ENCODE data around the gene ERAP2. TPM values are rescaled to one million over a fixed set of nuclear protein-coding genes. Genes with fewer than 3 reads are reported as not detected.
A peak's percentile ranks its signal among the peaks of the same experiment; 100 is the strongest.

Gene ERAP2
- polyA plus RNA-seq (2011; rRNA removed) (2.5 and 2.7 TPM in 2 replicates), polyA minus RNA-seq (2011; rRNA and poly(A)+ RNA removed) (4.8 and 7.5 TPM in 2 replicates)

- Histone ChIP-seq H3K4me3 (ENCODE audit: low read depth, low read length) (peak within 1 kb of the TSS; percentile 58), H3K9me3 (ENCODE audit: control insufficient read depth, insufficient read depth, low read length) (no peaks in the 10 kb centered on the region), H3K27me3 (ENCODE audit: control insufficient read depth, insufficient read depth, low read length) (no peaks in the 10 kb centered on the region), H3K27ac (ENCODE audit: low read depth, low read length) (no peak within 1 kb of the TSS)
- TF ChIP-seq CTCF (IDR thresholded peaks at IDR 0.05; ENCODE audit: low read depth, low read length): no peak
- ChIA-PET POLR2A (interaction anchor here (1.4 kb wide), 1 partner anchor 68 kb away, joined by 5 read pairs; the partner anchor contains the start of gene ERAP1), CTCF (interaction anchor here (1.8 to 3.6 kb wide), 3 partner anchors 8 to 266 kb away, joined by 7 to 35 read pairs (median 7); partner anchors contain the start of gene LIX1)
- DNase-seq (ENCODE audit: low read depth, low spot score): no peak
These were observed at the start of gene ERAP2 for GRCh38 chr5:96876292-96876850. ERAP2 (plus strand) TSS chr5:96876500; CDS start chr5:96879686, 3,186 bp downstream.

GRCh38 chr5:96829297-96829696 lies 47.0 kb upstream of the ERAP2 start:
- CTCF ChIA-PET: no interaction called here
- H3K27me3 ChIP-seq (ENCODE audit: control insufficient read depth, insufficient read depth, low read length): no peaks in the 10 kb centered on the region
- no peak overlapping the region for H3K4me3 ChIP-seq (ENCODE audit: low read depth, low read length)
- no peak overlapping the region for H3K27ac ChIP-seq (ENCODE audit: low read depth, low read length)
- TF ChIP-seq CTCF (IDR thresholded peaks at IDR 0.05; ENCODE audit: low read depth, low read length): no peak
- DNase-seq (ENCODE audit: low read depth, low spot score): no peak
- no peaks in the 10 kb centered on the region for H3K9me3 ChIP-seq (ENCODE audit: control insufficient read depth, insufficient read depth, low read length)
- POLR2A ChIA-PET: interaction anchor here (1.2 kb wide), 1 partner anchor 21 kb away, joined by 10 read pairs; the partner anchor contains the start of gene ERAP1

- CTCF ChIA-PET: interaction anchor here (1.2 kb wide), 1 partner anchor 35 kb away, joined by 4 read pairs; no protein-coding TSS in a partner anchor
- no peak overlapping the region for H3K27ac ChIP-seq (ENCODE audit: low read depth, low read length)
- no peak for DNase-seq (ENCODE audit: low read depth, low spot score)
- no peaks in the 10 kb centered on the region for H3K9me3 ChIP-seq (ENCODE audit: control insufficient read depth, insufficient read depth, low read length)
- POLR2A ChIA-PET: no interaction called here
- TF ChIP-seq CTCF (IDR thresholded peaks at IDR 0.05; ENCODE audit: low read depth, low read length): no peak
- no peaks in the 10 kb centered on the region for H3K27me3 ChIP-seq (ENCODE audit: control insufficient read depth, insufficient read depth, low read length)
- no peak overlapping the region for H3K4me3 ChIP-seq (ENCODE audit: low read depth, low read length)
These were observed 42.3 kb upstream of the ERAP2 start for GRCh38 chr5:96834016-96834415.

GRCh38 chr5:96835791-96836191 lies 40.5 kb upstream of the ERAP2 start:
- ChIA-PET POLR2A (no interaction called here), CTCF (no interaction called here)
- H3K4me3 ChIP-seq (ENCODE audit: low read depth, low read length): no peak overlapping the region
- TF ChIP-seq CTCF (IDR thresholded peaks at IDR 0.05; ENCODE audit: low read depth, low read length): no peak
- no peak overlapping the region for H3K27ac ChIP-seq (ENCODE audit: low read depth, low read length)
- no peaks in the 10 kb centered on the region for H3K27me3 ChIP-seq (ENCODE audit: control insufficient read depth, insufficient read depth, low read length)
- DNase-seq (ENCODE audit: low read depth, low spot score): no peak
- H3K9me3 ChIP-seq (ENCODE audit: control insufficient read depth, insufficient read depth, low read length): no peaks in the 10 kb centered on the region

GRCh38 chr5:96836817-96837216 lies 39.5 kb upstream of the ERAP2 start:
- no peak overlapping the region for H3K4me3 ChIP-seq (ENCODE audit: low read depth, low read length)
- no peak for DNase-seq (ENCODE audit: low read depth, low spot score)

More at GRCh38 chr5:96836817-96837216, 39.5 kb upstream of the ERAP2 start:
- no peak overlapping the region for H3K27ac ChIP-seq (ENCODE audit: low read depth, low read length)
- no peaks in the 10 kb centered on the region for H3K9me3 ChIP-seq (ENCODE audit: control insufficient read depth, insufficient read depth, low read length)
- ChIA-PET POLR2A (no interaction called here), CTCF (no interaction called here)
- H3K27me3 ChIP-seq (ENCODE audit: control insufficient read depth, insufficient read depth, low read length): no peaks in the 10 kb centered on the region
- TF ChIP-seq CTCF (IDR thresholded peaks at IDR 0.05; ENCODE audit: low read depth, low read length): no peak

All from AG04450 (cell line).